OCI-LY1 (cell line): Measurements from ENCODE around the gene C19orf47.

Experiments
- CTCF ChIP-seq: fragments of 200-600 bp; sonication (generic), shearing (Covaris generic); IDR thresholded peaks from 2 replicates; pipeline ENCODE4 v1.5.1; 2017; ENCODE audit warnings: mild to moderate bottlenecking, antibody characterized with exemption, low read length, moderate library complexity, mixed read lengths
- EZH2 ChIP-seq: fragments of 200-600 bp; sonication (generic), shearing (Covaris generic); IDR thresholded peaks from 2 replicates; pipeline ENCODE4 v1.8.0; 2017; ENCODE audit warnings: borderline replicate concordance, mixed run types, mild to moderate bottlenecking, antibody characterized with exemption, low read length, moderate library complexity, mixed read lengths

- TF ChIP-seq CTCF (no peak), EZH2 (no peak)
Observed at GRCh38 chr19:40279761-40280607, 68.2 kb downstream of the C19orf47 start.
